BLaER1 (cell line): ENCODE data around the gene EN2.

Experiments used
- H3K27ac ChIP-seq: shearing (Covaris generic); formaldehyde crosslinking; 2 replicates; pipeline ENCODE4 v1.8.1; 2022
- H3K27me3 ChIP-seq: shearing (Covaris generic); formaldehyde crosslinking; 2 replicates; pipeline ENCODE4 v1.8.1; 2022
- H3K36me3 ChIP-seq: shearing (Covaris generic); formaldehyde crosslinking; 2 replicates; pipeline ENCODE4 v1.8.1; 2022
- H3K4me1 ChIP-seq: shearing (Covaris generic); formaldehyde crosslinking; 2 replicates; pipeline ENCODE4 v1.8.1; 2022
- H3K4me2 ChIP-seq: shearing (Covaris generic); formaldehyde crosslinking; 2 replicates; pipeline ENCODE4 v1.8.1; 2022
- H3K4me3 ChIP-seq: shearing (Covaris generic); formaldehyde crosslinking; 2 replicates; pipeline ENCODE4 v1.8.1; 2022
- H3K9ac ChIP-seq: shearing (Covaris generic); formaldehyde crosslinking; 2 replicates; pipeline ENCODE4 v1.8.1; 2022
- H3K9me3 ChIP-seq: shearing (Covaris generic); formaldehyde crosslinking; 2 replicates; pipeline ENCODE4 v1.8.1; 2022
- H4K20me1 ChIP-seq: shearing (Covaris generic); formaldehyde crosslinking; 2 replicates; pipeline ENCODE4 v1.8.1; 2022
- Cebpa-rat ChIP-seq: shearing (Covaris generic); IDR thresholded peaks from 2 replicates; pipeline ENCODE4 v1.8.1; 2022

EN2 gene

GRCh38 chr7:155425011-155425340, 33.0 kb upstream of the EN2 start:
- Histone ChIP-seq H3K4me2 (no peak overlapping the region), H3K27me3 (0 out of 2 replicates have a peak, but pooled peaks cover 5% of the 10 kb centered on the region), H3K4me1 (peaks cover 19% of the 10 kb centered on the region), H3K9ac (no peak overlapping the region), H3K9me3 (no peaks in the 10 kb centered on the region), H4K20me1 (no peaks in the 10 kb centered on the region; the same call in 1 of the 2 replicates), H3K27ac (no peak overlapping the region), H3K36me3 (no peaks in the 10 kb centered on the region), H3K4me3 (no peak overlapping the region)
- no peak for TF ChIP-seq Cebpa-rat

- H3K27me3 ChIP-seq: peaks cover 5% of the 10 kb centered on the region; the same call in 1 of the 2 replicates
- H3K4me3 ChIP-seq: no peak overlapping the region
These were observed 32.0 kb upstream of the EN2 start for GRCh38 chr7:155425887-155426286.

GRCh38 chr7:155426543-155427410, 31.2 kb upstream of the EN2 start:
- H3K9me3 ChIP-seq: no peaks in the 10 kb centered on the region
- H4K20me1 ChIP-seq: no peaks in the 10 kb centered on the region
- H3K9ac ChIP-seq: no peak overlapping the region
- H3K4me1 ChIP-seq: peaks cover 19% of the 10 kb centered on the region
- TF ChIP-seq Cebpa-rat: no peak
- H3K4me3 ChIP-seq: no peak overlapping the region
- H3K27ac ChIP-seq: no peak overlapping the region
- H3K27me3 ChIP-seq: peaks cover 6% of the 10 kb centered on the region; the same call in 1 of the 2 replicates
- no peaks in the 10 kb centered on the region for H3K36me3 ChIP-seq
- H3K4me2 ChIP-seq: peak overlapping the region; percentile 63

More at GRCh38 chr7:155425887-155426286, 32.0 kb upstream of the EN2 start:
- Histone ChIP-seq H3K9me3 (no peaks in the 10 kb centered on the region), H4K20me1 (no peaks in the 10 kb centered on the region), H3K4me1 (peaks cover 19% of the 10 kb centered on the region), H3K9ac (no peak overlapping the region), H3K4me2 (no peak overlapping the region), H3K27ac (no peak overlapping the region), H3K36me3 (no peaks in the 10 kb centered on the region)
- no peak for TF ChIP-seq Cebpa-rat

GRCh38 chr7:155427411-155428038, 30.4 kb upstream of the EN2 start:
- Histone ChIP-seq H3K36me3 (no peaks in the 10 kb centered on the region), H3K9ac (no peak overlapping the region), H4K20me1 (no peaks in the 10 kb centered on the region), H3K4me3 (no peak overlapping the region), H3K27ac (no peak overlapping the region), H3K4me1 (peaks cover 19% of the 10 kb centered on the region), H3K9me3 (no peaks in the 10 kb centered on the region), H3K27me3 (peaks cover 11% of the 10 kb centered on the region; the same call in 1 of the 2 replicates), H3K4me2 (peak overlapping the region; percentile 63)
- no peak for TF ChIP-seq Cebpa-rat

GRCh38 chr7:155428171-155428834, 29.6 kb upstream of the EN2 start:
- H3K4me3 ChIP-seq: no peak overlapping the region
- H4K20me1 ChIP-seq: no peaks in the 10 kb centered on the region
- peak overlapping the region; percentile 63 for H3K4me2 ChIP-seq
- H3K36me3 ChIP-seq: no peaks in the 10 kb centered on the region
- no peak for TF ChIP-seq Cebpa-rat
- no peak overlapping the region for H3K9ac ChIP-seq
- H3K4me1 ChIP-seq: peaks cover 19% of the 10 kb centered on the region
- H3K27me3 ChIP-seq: peaks cover 11% of the 10 kb centered on the region; the same call in 1 of the 2 replicates
- 0 out of 2 replicates have a peak, but pooled peaks cover 3% of the 10 kb centered on the region for H3K9me3 ChIP-seq
- no peak overlapping the region for H3K27ac ChIP-seq

GRCh38 chr7:155429651-155430050, 28.3 kb upstream of the EN2 start:
- Histone ChIP-seq H3K9me3 (0 out of 2 replicates have a peak, but pooled peaks cover 4% of the 10 kb centered on the region), H3K4me1 (peaks cover 19% of the 10 kb centered on the region)
- TF ChIP-seq Cebpa-rat: no peak

GRCh38 chr7:155430606-155431005, 27.3 kb upstream of the EN2 start:
- no peaks in the 10 kb centered on the region for H3K36me3 ChIP-seq
- H3K4me1 ChIP-seq: peaks cover 19% of the 10 kb centered on the region
- H3K9me3 ChIP-seq: 0 out of 2 replicates have a peak, but pooled peaks cover 4% of the 10 kb centered on the region
- no peak overlapping the region for H3K27ac ChIP-seq
- H3K9ac ChIP-seq: no peak overlapping the region
- peaks cover 11% of the 10 kb centered on the region; the same call in 1 of the 2 replicates for H3K27me3 ChIP-seq
- H3K4me3 ChIP-seq: no peak overlapping the region
- no peak overlapping the region for H3K4me2 ChIP-seq
- no peak for TF ChIP-seq Cebpa-rat
- no peaks in the 10 kb centered on the region for H4K20me1 ChIP-seq

More at GRCh38 chr7:155429651-155430050, 28.3 kb upstream of the EN2 start:
- Histone ChIP-seq H3K27me3 (peaks cover 11% of the 10 kb centered on the region; the same call in 1 of the 2 replicates), H3K36me3 (no peaks in the 10 kb centered on the region), H3K27ac (no peak overlapping the region), H4K20me1 (no peaks in the 10 kb centered on the region), H3K4me2 (no peak overlapping the region), H3K9ac (no peak overlapping the region), H3K4me3 (no peak overlapping the region)

GRCh38 chr7:155431231-155431630, 26.7 kb upstream of the EN2 start:
- Histone ChIP-seq H3K9me3 (0 out of 2 replicates have a peak, but pooled peaks cover 4% of the 10 kb centered on the region), H3K27me3 (peaks cover 14% of the 10 kb centered on the region; the same call in 1 of the 2 replicates), H3K36me3 (no peaks in the 10 kb centered on the region), H3K4me1 (peaks cover 19% of the 10 kb centered on the region), H3K4me2 (no peak overlapping the region), H3K9ac (no peak overlapping the region), H3K27ac (no peak overlapping the region), H4K20me1 (no peaks in the 10 kb centered on the region), H3K4me3 (no peak overlapping the region)
- no peak for TF ChIP-seq Cebpa-rat

GRCh38 chr7:155431711-155432110, 26.2 kb upstream of the EN2 start:
- H4K20me1 ChIP-seq: no peaks in the 10 kb centered on the region
- no peak overlapping the region for H3K4me3 ChIP-seq
- peaks cover 18% of the 10 kb centered on the region; the same call in 1 of the 2 replicates for H3K27me3 ChIP-seq
- H3K27ac ChIP-seq: no peak overlapping the region
- peaks cover 16% of the 10 kb centered on the region for H3K4me1 ChIP-seq
- H3K4me2 ChIP-seq: no peak overlapping the region
- no peak overlapping the region for H3K9ac ChIP-seq
- H3K36me3 ChIP-seq: no peaks in the 10 kb centered on the region
- TF ChIP-seq Cebpa-rat: no peak
- 0 out of 2 replicates have a peak, but pooled peaks cover 4% of the 10 kb centered on the region for H3K9me3 ChIP-seq
